Caco-2 (cell line): ENCODE data around the gene CD3G. TPM values are rescaled to one million over a fixed set of nuclear protein-coding genes. Genes with fewer than 3 reads are reported as not detected.

Experiments
- BruUV-seq: library from RNA; stranded (reverse); fragments of 400-500 nt; replicated peaks from 2 replicates; lab custom pipeline; 2021; lab: Mats Ljungman, UMichigan
- CTCF ChIA-PET: fragments of 300-600 bp; sonication (Branson Sonifier 250); formaldehyde crosslinking; loops from one replicate; lab custom pipeline; 2022; ENCODE audit warnings: antibody characterized with exemption; lab: Charles Lee
- POLR2A ChIA-PET: fragments of 300-600 bp; sonication (Branson Sonifier 250); formaldehyde crosslinking; loops from one replicate; lab custom pipeline; 2022; ENCODE audit warnings: antibody characterized with exemption; lab: Charles Lee
- DNase-seq, 2 experiments: peaks; one replicate each; pipeline versions ENCODE4 v3.0.0 to v3.0.0-alpha.2; 2020 to 2022
- H3K27me3 ChIP-seq: replicated peaks from 2 replicates; pipeline ENCODE4 v1.6.0; 2011; ENCODE audit warnings: low read length; ENCODE audit not compliant: control insufficient read depth, insufficient read depth
- H3K36me3 ChIP-seq: 2 replicates; pipeline ENCODE4 v1.5.1; 2011; ENCODE audit warnings: low read length; ENCODE audit not compliant: control insufficient read depth, insufficient read depth
- H3K4me1 ChIP-seq: fragments of 250-450 bp; sonication (Bioruptor Pico); 2 replicates; pipeline ENCODE4 v1.5.1; 2020; ENCODE audit warnings: mild to moderate bottlenecking
- H3K4me3 ChIP-seq: 2 replicates; pipeline ENCODE4 v1.5.1; 2011; ENCODE audit warnings: low read depth, mild to moderate bottlenecking, control low read depth, low read length
- H3K9me3 ChIP-seq: fragments of 250-450 bp; sonication (Bioruptor Pico); 2 replicates; pipeline ENCODE4 v1.5.1; 2020; ENCODE audit warnings: mild to moderate bottlenecking, moderate library complexity
- H3K27ac Mint-ChIP-seq: one replicate; pipeline ENCODE4 v1.8.0; 2022; ENCODE audit warnings: mixed read lengths; ENCODE audit not compliant: unreplicated experiment
- H3K27me3 Mint-ChIP-seq: one replicate; pipeline ENCODE4 v1.8.0; 2022; ENCODE audit warnings: mixed read lengths; ENCODE audit not compliant: insufficient read depth, unreplicated experiment
- H3K36me3 Mint-ChIP-seq: one replicate; pipeline ENCODE4 v1.8.0; 2022; ENCODE audit warnings: mild to moderate bottlenecking, mixed read lengths; ENCODE audit not compliant: insufficient read depth, unreplicated experiment
- H3K4me1 Mint-ChIP-seq: one replicate; pipeline ENCODE4 v1.8.0; 2022; ENCODE audit warnings: low read depth, mixed read lengths; ENCODE audit not compliant: unreplicated experiment
- H3K4me3 Mint-ChIP-seq: one replicate; pipeline ENCODE4 v1.8.0; 2022; ENCODE audit warnings: mild to moderate bottlenecking, moderate library complexity, mixed read lengths; ENCODE audit not compliant: unreplicated experiment
- H3K9me3 Mint-ChIP-seq: one replicate; pipeline ENCODE4 v1.8.0; 2022; ENCODE audit warnings: mixed read lengths; ENCODE audit not compliant: unreplicated experiment
- intact Hi-C: fragments of 100-400 bp; cut with micrococcal nuclease; formaldehyde crosslinking; loops from one replicate; pipeline ENCODE4 v1.10.0; 2022; ENCODE audit not compliant: unreplicated experiment
- total RNA-seq: library from RNA; stranded (reverse); gene quantifications from 2 replicates; pipeline ENCODE4 v1.2.3, GENCODE V29; 2022
- TF ChIP-seq, protein P1 (sequence below), 2 experiments: fragments of 200-600 bp in 1 of 2; IDR thresholded peaks; 1 replicate in 1 of 2; 2 replicates in 1 of 2; pipeline versions ENCODE4 v1.5.1 to v1.8.0; 2011 to 2022; ENCODE audit warnings: antibody characterized with exemption in 1 of 2, control low read depth in 1 of 2, inconsistent platforms in 1 of 2, low read depth in 1 of 2, low read length in 1 of 2, mild to moderate bottlenecking in 1 of 2, moderate library complexity in 1 of 2; ENCODE audit not compliant: insufficient read depth in 1 of 2, severe bottlenecking in 1 of 2, unreplicated experiment in 1 of 2

The CD3G gene
- total RNA-seq, 1 experiment from 2014 or later, result 0.32 TPM

DNA sequence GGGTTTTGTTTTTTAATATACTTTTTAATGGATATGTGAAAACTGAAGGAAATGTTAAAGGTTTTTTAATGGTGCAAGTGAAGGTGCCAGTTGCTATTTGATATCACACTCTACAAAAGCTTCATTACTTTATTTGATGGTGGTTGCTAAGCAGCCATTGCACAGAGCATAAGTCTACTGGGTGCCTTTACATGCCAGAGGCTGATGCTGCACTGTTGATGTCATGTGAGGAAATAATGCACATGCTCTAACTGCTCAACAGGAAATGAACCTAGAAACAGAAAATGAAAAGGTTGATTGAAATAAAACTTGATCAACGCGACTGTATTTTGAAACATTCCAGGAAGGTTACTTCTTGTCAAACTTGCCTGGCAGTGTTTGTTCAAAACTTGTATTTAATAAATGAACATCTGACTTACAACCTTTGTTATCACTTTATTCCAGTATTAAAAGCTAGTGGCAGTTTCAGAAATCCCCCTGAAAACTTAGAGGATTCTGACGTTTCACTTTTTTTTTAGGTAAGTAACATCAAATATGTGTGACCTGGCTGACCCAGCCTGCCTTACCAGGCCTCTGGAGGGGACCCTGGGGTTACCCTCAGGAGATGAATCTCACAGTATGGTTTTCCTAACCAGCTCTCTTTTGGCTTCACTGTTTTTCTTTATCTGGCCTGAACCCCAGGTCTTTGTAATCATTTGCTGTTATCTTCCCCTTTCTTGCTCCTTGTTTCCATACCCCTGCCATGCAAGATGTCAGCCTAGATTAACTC, 54.8 kb downstream of the CD3G start:
- no peak overlapping the region for H3K27ac Mint-ChIP-seq

DNA sequence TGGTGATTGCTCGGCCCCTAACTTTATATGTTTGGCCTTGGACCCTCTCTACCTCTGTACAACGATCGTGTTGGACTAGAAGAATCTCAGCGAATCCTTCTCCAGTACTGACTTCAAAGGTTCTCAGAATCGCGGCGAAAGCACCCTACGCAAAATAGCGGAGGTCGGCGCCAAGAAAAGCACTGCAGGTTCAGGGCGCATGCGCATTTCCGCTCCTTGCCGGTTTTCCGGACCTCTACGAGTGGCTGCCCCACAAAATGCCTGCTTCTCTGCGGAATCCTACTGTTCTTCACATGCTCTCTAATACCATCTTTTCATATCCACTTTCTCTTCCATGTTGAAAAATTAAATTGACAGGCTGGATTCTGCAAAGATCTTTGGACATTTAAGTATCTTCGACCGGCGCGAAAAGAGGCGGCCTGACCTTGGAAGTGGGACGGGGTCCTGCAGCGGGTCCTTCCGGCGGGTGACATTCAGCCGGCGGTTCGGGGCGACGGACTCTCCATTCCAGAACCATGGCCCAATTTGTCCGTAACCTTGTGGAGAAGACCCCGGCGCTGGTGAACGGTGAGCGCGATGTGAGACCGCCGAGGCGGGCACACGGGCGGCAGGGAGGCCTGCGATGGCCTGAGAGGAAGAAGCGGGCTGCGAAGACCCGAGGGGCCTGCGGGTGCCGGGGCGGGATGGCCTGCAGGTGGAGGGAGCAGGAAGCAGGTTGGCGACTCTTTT, 57.2 kb downstream of the CD3G start, which contains the start of gene ATP5MG:
Gene ATP5MG, plus strand, starts transcription at position 456 of the 729 bp plus-strand sequence. Its CDS starts 60 bp downstream, at position 516.
- TF ChIP-seq, protein P1, sequence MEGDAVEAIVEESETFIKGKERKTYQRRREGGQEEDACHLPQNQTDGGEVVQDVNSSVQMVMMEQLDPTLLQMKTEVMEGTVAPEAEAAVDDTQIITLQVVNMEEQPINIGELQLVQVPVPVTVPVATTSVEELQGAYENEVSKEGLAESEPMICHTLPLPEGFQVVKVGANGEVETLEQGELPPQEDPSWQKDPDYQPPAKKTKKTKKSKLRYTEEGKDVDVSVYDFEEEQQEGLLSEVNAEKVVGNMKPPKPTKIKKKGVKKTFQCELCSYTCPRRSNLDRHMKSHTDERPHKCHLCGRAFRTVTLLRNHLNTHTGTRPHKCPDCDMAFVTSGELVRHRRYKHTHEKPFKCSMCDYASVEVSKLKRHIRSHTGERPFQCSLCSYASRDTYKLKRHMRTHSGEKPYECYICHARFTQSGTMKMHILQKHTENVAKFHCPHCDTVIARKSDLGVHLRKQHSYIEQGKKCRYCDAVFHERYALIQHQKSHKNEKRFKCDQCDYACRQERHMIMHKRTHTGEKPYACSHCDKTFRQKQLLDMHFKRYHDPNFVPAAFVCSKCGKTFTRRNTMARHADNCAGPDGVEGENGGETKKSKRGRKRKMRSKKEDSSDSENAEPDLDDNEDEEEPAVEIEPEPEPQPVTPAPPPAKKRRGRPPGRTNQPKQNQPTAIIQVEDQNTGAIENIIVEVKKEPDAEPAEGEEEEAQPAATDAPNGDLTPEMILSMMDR (IDR thresholded peaks at IDR 0.05; ENCODE audit: insufficient read depth in 1 of 2, low read depth in 1 of 2, low read length in 1 of 2, severe bottlenecking in 1 of 2, unreplicated experiment in 1 of 2), result peak in 1 of 2 experiments; percentile 60
- Mint-ChIP-seq H3K4me3 (peak within 1 kb of the TSS; percentile 91), H3K27ac (peak within 1 kb of the TSS; percentile 95), H3K27me3 (no peaks in the 10 kb centered on the region), H3K36me3 (peaks cover 74% of the 10 kb centered on the region), H3K4me1 (peaks cover 39% of the 10 kb centered on the region), H3K9me3 (no peaks in the 10 kb centered on the region)
- no peaks in the 10 kb centered on the region for H3K9me3 ChIP-seq
- H3K27me3 ChIP-seq, result no peaks in the 10 kb centered on the region
- POLR2A ChIA-PET, result interaction anchor here (1.0 kb wide), 1 partner anchor 34 kb away, joined by 4 read pairs; no protein-coding TSS in a partner anchor
- peaks cover 12% of the 10 kb centered on the region for H3K4me1 ChIP-seq
- no TSS peak for BruUV-seq
- peak; percentile 94 to 95 for DNase-seq
- CTCF ChIA-PET, result interaction anchor here (0.7 to 1.2 kb wide), 5 partner anchors 17 to 203 kb away, joined by 3 to 5 read pairs (median 4); no protein-coding TSS in a partner anchor
- H3K36me3 ChIP-seq, result peaks cover 5% of the 10 kb centered on the region; the same call in 1 of the 2 replicates
- intact Hi-C loops, result loop anchor here (1.0 to 5.0 kb wide), 3 partner anchors 34 to 166 kb away; partner anchors contain the start of gene IFT46
- peak within 1 kb of the TSS; percentile 69 for H3K4me3 ChIP-seq

More for the DNA sequence above, 54.8 kb downstream of the CD3G start:
- H3K9me3 Mint-ChIP-seq, result no peaks in the 10 kb centered on the region
- Histone ChIP-seq H3K4me3 (no peak overlapping the region), H3K4me1 (peaks cover 12% of the 10 kb centered on the region), H3K36me3 (peaks cover 5% of the 10 kb centered on the region; the same call in 1 of the 2 replicates), H3K27me3 (no peaks in the 10 kb centered on the region), H3K9me3 (no peaks in the 10 kb centered on the region)
- CTCF ChIA-PET, result no interaction called here
- no peak overlapping the region for H3K4me3 Mint-ChIP-seq
- BruUV-seq, result no TSS peak
- intact Hi-C loops, result no loop called here
- peaks cover 77% of the 10 kb centered on the region for H3K36me3 Mint-ChIP-seq
- no peak for DNase-seq
- no peaks in the 10 kb centered on the region for H3K27me3 Mint-ChIP-seq
- TF ChIP-seq, protein P1 (IDR thresholded peaks at IDR 0.05; ENCODE audit: insufficient read depth in 1 of 2, low read depth in 1 of 2, low read length in 1 of 2, severe bottlenecking in 1 of 2, unreplicated experiment in 1 of 2), result no peak
- POLR2A ChIA-PET, result interaction anchor here (0.6 kb wide), 1 partner anchor 297 kb away, joined by 3 read pairs; no protein-coding TSS in a partner anchor
- H3K4me1 Mint-ChIP-seq, result peaks cover 25% of the 10 kb centered on the region
